ENCODE data around the gene R3HDM2. TPM values are rescaled to one million over a fixed set of nuclear protein-coding genes. Genes with fewer than 3 reads are reported as not detected.

R3HDM2 gene
- total and polyA plus RNA-seq, 12 donors = 21.9 to 91.9 (median 43.2) TPM

DNA sequence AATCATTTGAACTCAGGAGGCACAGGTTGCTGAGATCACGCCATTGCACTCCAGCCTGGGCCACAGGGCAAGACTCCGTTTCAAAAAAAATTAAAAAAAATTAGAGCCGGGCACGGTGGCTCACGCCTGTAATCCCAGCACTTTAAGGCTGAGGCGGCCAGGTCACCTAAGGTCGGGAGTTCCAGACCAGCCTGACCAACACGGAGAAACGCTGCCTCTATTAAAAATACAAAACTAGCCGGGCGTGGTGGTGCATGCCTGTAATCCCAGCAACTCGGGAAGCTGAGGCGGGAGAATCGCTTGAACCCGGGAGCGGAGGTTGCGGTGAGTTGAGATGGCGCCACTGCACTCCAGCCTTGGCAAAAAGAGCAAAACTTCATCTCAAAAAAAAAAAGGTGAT is 35.7 kb downstream of the R3HDM2 start:
- DNase-seq = no peak
- intact Hi-C loops (cut with DNase I) = no loop called here
- 93 to 96% (median 95%) methylated on average over 18 of the region's 18 CpGs for WGBS, 4 donors
- TF ChIP-seq POLR2A (IDR thresholded peaks at IDR 0.05) (no peak), CTCF (IDR thresholded peaks at IDR 0.05) (no peak)
- H3K36me3 ChIP-seq (replicated peaks in 1 of 2) = peaks cover 0 to 20% of the 10 kb centered on the region in 2 donors
- H3K9me3 ChIP-seq (replicated peaks in 1 of 3) = no peaks in the 10 kb centered on the region
- H3K27me3 ChIP-seq = no peaks in the 10 kb centered on the region
- H3K4me1 ChIP-seq (replicated peaks in 1 of 2) = no peaks in the 10 kb centered on the region
- H3K4me3 ChIP-seq = no peak overlapping the region
- no peak overlapping the region for H3K27ac ChIP-seq

GRCh38 chr12:57390174-57390573 is 40.7 kb downstream of the R3HDM2 start:
- TF ChIP-seq POLR2A (IDR thresholded peaks at IDR 0.05) = no peak
- no peak for TF ChIP-seq CTCF (IDR thresholded peaks at IDR 0.05)
- H3K9me3 ChIP-seq (replicated peaks in 1 of 3) = no peaks in the 10 kb centered on the region
- 91 to 97% (median 97%) methylated on average over 2 of the region's 2 CpGs for WGBS, 4 donors
- H3K36me3 ChIP-seq (replicated peaks in 1 of 2) = peaks cover 0 to 14% of the 10 kb centered on the region in 2 donors
- H3K27ac ChIP-seq = no peak overlapping the region
- H3K27me3 ChIP-seq = no peaks in the 10 kb centered on the region
- no peak for DNase-seq
- H3K4me3 ChIP-seq = no peak overlapping the region
- H3K4me1 ChIP-seq (replicated peaks in 1 of 2) = peaks cover 0 to 13% of the 10 kb centered on the region in 2 donors
- intact Hi-C loops (cut with DNase I) = no loop called here

GRCh38 chr12:57389033-57389432 is 41.8 kb downstream of the R3HDM2 start:
- peaks cover 0 to 3% of the 10 kb centered on the region in 2 donors for H3K36me3 ChIP-seq (replicated peaks in 1 of 2)
- peaks cover 0 to 13% of the 10 kb centered on the region in 2 donors for H3K4me1 ChIP-seq (replicated peaks in 1 of 2)
- H3K27ac ChIP-seq = no peak overlapping the region
- no peak overlapping the region for H3K4me3 ChIP-seq
- H3K9me3 ChIP-seq (replicated peaks in 1 of 3) = no peaks in the 10 kb centered on the region
- intact Hi-C loops (cut with DNase I) = no loop called here
- TF ChIP-seq CTCF (IDR thresholded peaks at IDR 0.05) = no peak
- TF ChIP-seq POLR2A (IDR thresholded peaks at IDR 0.05) = no peak
- H3K27me3 ChIP-seq = no peaks in the 10 kb centered on the region
- DNase-seq = no peak
- WGBS, 4 donors = 43 to 51% (median 46%) methylated on average over 3 of the region's 3 CpGs

- Histone ChIP-seq H3K9me3 (replicated peaks in 1 of 3) (no peaks in the 10 kb centered on the region), H3K27me3 (no peaks in the 10 kb centered on the region), H3K36me3 (replicated peaks in 1 of 2) (no peaks in the 10 kb centered on the region), H3K27ac (no peak overlapping the region), H3K4me1 (replicated peaks in 1 of 2) (peaks cover 0 to 13% of the 10 kb centered on the region in 2 donors), H3K4me3 (no peak overlapping the region)
- TF ChIP-seq POLR2A (IDR thresholded peaks at IDR 0.05) (no peak), CTCF (IDR thresholded peaks at IDR 0.05) (no peak)
- DNase-seq = no peak
- intact Hi-C loops (cut with DNase I) = no loop called here
- 67 to 75% (median 70%) methylated on average over 5 of the region's 5 CpGs for WGBS, 4 donors
These were observed 42.4 kb downstream of the R3HDM2 start for GRCh38 chr12:57388425-57388824.

Measured in adrenal gland (tissue), 12 donors.